ENCODE results near the gene GTF2H1.

DNA sequence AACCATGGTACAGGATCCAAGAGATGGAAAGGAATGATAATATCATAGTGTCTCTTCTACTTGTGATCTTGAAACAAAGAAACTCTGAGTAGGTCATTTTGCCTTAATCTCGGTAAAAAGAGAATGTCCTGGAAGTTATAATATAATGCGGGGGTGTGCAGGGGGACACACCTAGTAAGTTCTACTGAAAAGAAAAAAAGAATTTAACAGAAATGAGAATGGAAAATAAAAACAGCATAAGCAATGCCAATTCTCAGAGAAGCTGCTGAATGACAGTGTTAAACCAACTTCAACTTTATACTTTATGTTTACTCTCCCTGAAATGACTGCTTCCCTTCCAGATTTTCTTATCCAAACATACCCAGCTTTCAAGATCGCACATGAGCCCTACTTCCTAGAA is 2.5 kb upstream of the GTF2H1 start:
- no peak for TF ChIP-seq EZH2 (IDR thresholded peaks at IDR 0.05)
- no peak for TF ChIP-seq POLR2AphosphoS5 (IDR thresholded peaks at IDR 0.05; ENCODE audit: borderline replicate concordance, low read depth, low read length)
- TF ChIP-seq FOXP2 (optimal IDR thresholded peaks at IDR 0.05; ENCODE audit: control extremely low read depth, extremely low read length, insufficient read depth): no peak

Measured in SK-N-MC (cell line).